GOT3 (cell line): ENCODE results near the gene PRR23A.
"Not testable (repeated sequence)": the region's sequence is repeated elsewhere in the genome, so short reads cannot be mapped to it uniquely, and the experiment has no call there.

Experiments
- DNase-seq: peaks from one replicate; lab custom pipeline; 2025; ENCODE audit warnings: mixed read lengths; lab: John Stamatoyannopoulos, UW

Gene PRR23A

GRCh38 chr3:139006051-139006716, at the start of gene PRR23A:
Gene PRR23A, minus strand, starts transcription at chr3:139006268. Its CDS starts 0 bp downstream, at chr3:139006268.
- DNase-seq: no peak

GRCh38 chr3:139052802-139053600, 46.9 kb upstream of the PRR23A start:
- no peak for DNase-seq

GRCh38 chr3:139044366-139045210, 38.5 kb upstream of the PRR23A start, which contains the start of gene PRR23C:
Gene PRR23C, minus strand, starts transcription at chr3:139044892. Its CDS starts 272 bp downstream, at chr3:139044620.
- DNase-seq: no peak

GRCh38 chr3:139043554-139044365, 37.7 kb upstream of the PRR23A start:
- no peak for DNase-seq

- DNase-seq: no peak
Measured at GRCh38 chr3:139037478-139037877, 31.4 kb upstream of the PRR23A start.

GRCh38 chr3:139032326-139033002, 26.4 kb upstream of the PRR23A start:
- DNase-seq: no peak

- not testable (repeated sequence) for DNase-seq
Measured at GRCh38 chr3:139030576-139030975, 24.5 kb upstream of the PRR23A start.

- no peak for DNase-seq
Measured at GRCh38 chr3:139024968-139025367, 18.9 kb upstream of the PRR23A start.

- DNase-seq: no peak
Measured at GRCh38 chr3:139020868-139021234, 14.8 kb upstream of the PRR23A start, which contains the start of gene PRR23B. Gene PRR23B, minus strand, starts transcription at chr3:139020926. Its CDS starts 265 bp downstream, at chr3:139020661.

- DNase-seq: no peak
Measured at GRCh38 chr3:139020036-139020867, 14.2 kb upstream of the PRR23A start.

- no peak for DNase-seq
Measured at GRCh38 chr3:139016430-139017048, 10.5 kb upstream of the PRR23A start.

- no peak for DNase-seq
Measured at GRCh38 chr3:139005356-139005993, 593 bp downstream of the PRR23A start.

GRCh38 chr3:138995706-138996105, 10.4 kb downstream of the PRR23A start:
- DNase-seq: no peak

- DNase-seq: no peak
Measured at GRCh38 chr3:138987181-138987580, 18.9 kb downstream of the PRR23A start.

- DNase-seq: no peak
Measured at GRCh38 chr3:138985932-138986331, 20.1 kb downstream of the PRR23A start.

- no peak for DNase-seq
Measured at GRCh38 chr3:138984816-138985215, 21.3 kb downstream of the PRR23A start.

- DNase-seq: no peak
Measured at GRCh38 chr3:138976047-138976446, 30.0 kb downstream of the PRR23A start.

- DNase-seq: no peak
Measured at GRCh38 chr3:138975351-138975750, 30.7 kb downstream of the PRR23A start.

- no peak for DNase-seq
Measured at GRCh38 chr3:138974462-138974861, 31.6 kb downstream of the PRR23A start.
